NCI-H526 treated with DMSO at 0.1 percent for 48 hours (cell line): ENCODE measurements around the gene TAAR2.
"Not testable (repeated sequence)": the region's sequence is repeated elsewhere in the genome, so short reads cannot be mapped to it uniquely, and the experiment has no call there.

Experiments used
- DNase-seq: peaks from one replicate; lab custom pipeline; 2025; lab: John Stamatoyannopoulos, UW

The TAAR2 gene, protein sequence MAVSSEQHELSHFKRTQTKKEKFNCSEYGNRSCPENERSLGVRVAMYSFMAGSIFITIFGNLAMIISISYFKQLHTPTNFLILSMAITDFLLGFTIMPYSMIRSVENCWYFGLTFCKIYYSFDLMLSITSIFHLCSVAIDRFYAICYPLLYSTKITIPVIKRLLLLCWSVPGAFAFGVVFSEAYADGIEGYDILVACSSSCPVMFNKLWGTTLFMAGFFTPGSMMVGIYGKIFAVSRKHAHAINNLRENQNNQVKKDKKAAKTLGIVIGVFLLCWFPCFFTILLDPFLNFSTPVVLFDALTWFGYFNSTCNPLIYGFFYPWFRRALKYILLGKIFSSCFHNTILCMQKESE

GRCh38 chr6:132624175-132624574 lies at the start of gene TAAR2:
Gene TAAR2, minus strand, starts transcription at chr6:132624275. Its CDS starts 0 bp downstream, at chr6:132624275.
- DNase-seq, result no peak

DNA sequence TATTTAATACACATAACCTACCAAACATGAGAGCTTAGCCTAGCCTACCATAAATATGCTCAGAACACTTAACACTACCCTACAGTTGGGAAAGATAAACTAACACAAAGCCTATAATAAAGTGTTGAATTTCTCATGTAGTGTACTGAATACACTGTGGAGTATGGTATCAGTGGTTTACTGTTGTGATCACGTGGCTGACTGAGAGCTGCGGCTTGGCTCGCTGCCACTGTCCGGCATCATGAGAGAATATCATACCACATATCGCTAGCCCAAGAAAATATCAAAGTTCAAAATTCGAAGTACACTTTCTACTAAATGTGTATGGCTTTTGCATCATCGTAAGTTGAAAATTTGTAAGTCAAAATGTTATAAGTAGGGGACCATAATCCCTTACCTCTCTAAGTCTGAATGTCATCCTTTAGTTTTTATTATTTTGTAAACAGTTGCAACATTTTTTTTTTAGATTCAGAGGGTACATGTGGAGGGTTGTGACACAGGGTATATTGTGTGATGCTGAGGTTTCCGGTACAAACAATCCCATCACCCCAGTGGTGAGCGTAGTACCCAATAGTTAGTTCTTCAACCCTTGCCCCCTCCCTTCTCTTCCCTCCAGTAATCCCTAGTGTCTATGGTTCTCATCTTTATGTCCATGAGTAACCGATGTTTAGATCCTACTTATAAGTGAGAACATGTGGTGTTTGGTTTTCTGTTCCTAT lies 49.5 kb upstream of the TAAR2 start:
- DNase-seq, result no peak

- no peak for DNase-seq
Measured at GRCh38 chr6:132671295-132671694, 47.2 kb upstream of the TAAR2 start.

DNA sequence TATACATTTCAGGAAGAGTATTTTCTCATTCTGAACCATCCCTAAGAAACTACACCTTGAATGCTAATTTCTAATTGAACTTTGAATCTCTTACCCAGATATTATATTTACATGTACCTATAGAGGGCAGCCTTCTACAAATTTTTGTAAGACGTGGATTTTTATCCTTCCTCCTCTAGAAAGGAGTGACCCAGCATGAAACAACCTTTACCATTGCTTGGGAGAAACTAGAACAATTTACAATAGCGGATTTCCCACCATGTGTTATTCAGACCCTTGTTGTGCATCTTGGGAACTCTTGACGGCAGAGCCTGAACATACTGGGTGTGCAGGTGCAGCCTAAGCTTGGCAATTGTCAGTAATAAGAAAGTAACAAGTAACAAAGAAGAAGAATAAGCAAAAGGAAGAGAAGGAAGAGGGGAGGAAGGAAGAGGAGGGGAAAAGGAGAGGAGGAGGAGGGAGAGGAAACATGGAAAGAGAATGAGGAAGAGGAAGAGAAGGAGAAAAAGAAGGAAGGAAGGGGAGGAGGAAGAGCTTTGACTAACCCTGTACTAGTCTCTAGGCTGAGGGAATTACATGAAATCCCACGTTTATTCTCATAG lies 45.7 kb upstream of the TAAR2 start:
- peak; percentile 36 for DNase-seq

GRCh38 chr6:132666118-132666517 lies 42.0 kb upstream of the TAAR2 start:
- no peak for DNase-seq

GRCh38 chr6:132664309-132665034 lies 40.4 kb upstream of the TAAR2 start:
- no peak for DNase-seq

- no peak for DNase-seq
Measured at GRCh38 chr6:132663661-132664060, 39.6 kb upstream of the TAAR2 start.

DNA sequence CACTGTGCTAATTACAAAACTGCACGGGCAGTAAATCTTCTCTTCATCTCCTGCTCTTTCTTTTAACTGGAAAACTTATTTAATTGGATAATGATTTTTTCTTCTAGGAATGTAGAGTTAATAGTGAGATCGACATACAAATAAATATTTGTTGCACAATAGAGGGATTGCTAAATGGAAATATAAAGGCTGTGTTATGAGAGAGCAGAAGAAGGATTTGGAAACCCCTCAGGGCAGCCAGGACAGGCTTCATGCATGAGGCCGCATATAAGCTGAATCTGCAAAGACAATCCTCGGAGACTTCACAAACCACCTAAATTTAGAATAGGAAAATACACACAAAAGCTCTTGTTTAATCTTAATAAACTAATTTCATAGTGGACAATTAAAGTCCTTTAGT lies 37.8 kb upstream of the TAAR2 start:
- no peak for DNase-seq

DNA sequence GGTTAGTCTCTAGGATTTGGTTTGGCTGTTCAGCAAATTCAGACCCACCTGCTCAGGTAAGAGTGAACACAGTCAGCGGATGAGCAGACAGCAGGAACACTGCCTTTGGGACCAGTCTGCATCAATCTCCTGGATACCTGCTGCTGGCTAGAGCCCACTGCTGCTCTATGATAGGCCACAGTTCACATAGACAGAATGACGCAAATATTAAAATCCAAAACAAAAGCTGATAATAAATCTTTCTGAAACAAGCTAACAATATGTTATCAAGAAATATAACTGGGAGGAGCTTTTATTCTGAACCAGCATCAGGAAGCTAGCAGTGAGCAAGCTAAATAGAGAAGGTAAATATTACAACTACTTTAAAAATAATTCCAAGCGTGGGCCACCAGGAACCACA lies 35.0 kb upstream of the TAAR2 start, which contains the start of gene TAAR1:
TAAR1 (minus strand) TSS at position 101 of the 400 bp plus-strand sequence. CDS start 13,179 bp downstream, outside the sequence.
- DNase-seq, result no peak

- no peak for DNase-seq
Measured at GRCh38 chr6:132651062-132651461, 27.0 kb upstream of the TAAR2 start.

DNA sequence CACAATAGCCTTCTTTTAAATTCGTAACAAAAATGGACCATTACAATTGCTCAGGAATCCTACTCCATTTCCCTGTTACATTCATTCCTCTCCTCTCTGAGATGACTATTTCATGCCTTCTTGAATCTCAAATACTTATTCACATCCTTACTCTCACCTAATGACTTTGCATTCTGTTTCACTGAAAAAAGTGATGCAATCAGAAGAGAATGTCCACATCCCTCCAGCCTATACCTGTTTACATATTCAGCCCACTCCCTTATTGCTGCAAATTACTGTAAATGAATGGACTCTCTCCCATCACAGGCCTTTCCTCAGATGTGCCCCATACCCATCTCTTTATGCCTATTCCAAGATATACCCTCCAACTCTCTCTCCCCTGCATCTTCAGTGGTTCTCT lies 26.4 kb upstream of the TAAR2 start:
- DNase-seq, result no peak

DNA sequence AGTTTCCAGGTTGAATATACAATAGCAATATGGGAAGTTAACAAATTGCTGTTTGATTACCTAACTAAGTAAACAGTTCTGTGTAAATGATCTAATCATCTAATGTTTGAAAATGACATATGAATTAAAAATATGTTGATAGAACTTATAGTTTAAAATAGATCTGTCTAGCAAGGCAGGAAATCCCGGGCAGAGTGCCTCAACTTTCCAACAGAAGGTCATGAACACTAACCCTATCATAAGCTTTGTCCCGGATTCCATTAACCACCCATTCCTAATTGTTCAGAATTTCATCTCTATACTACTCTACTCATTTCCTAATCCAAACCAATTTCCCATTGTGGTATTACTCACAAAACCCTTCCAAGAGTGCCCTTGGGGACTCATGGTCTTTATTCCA lies 24.8 kb upstream of the TAAR2 start:
- no peak for DNase-seq

- no peak for DNase-seq
Measured at GRCh38 chr6:132648356-132648755, 24.3 kb upstream of the TAAR2 start.

DNA sequence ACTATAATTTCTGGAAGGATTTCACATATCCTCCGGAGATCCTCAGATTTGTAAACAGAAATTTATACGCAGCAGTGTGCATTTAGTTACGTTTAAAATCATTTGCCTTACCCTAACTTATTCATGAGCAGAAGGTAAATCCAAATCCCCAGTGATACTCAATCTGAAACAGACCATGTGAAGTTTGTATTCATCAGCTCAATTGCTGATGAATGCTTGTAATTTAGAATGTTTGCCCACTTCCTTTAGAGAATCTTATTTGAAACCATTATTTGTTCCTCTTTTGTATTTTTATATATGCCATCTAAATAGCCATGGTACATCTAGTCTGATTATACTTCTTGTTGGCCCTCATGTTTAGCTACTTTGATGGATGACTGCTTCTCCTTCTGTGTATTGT lies 19.5 kb upstream of the TAAR2 start:
- no peak for DNase-seq

DNA sequence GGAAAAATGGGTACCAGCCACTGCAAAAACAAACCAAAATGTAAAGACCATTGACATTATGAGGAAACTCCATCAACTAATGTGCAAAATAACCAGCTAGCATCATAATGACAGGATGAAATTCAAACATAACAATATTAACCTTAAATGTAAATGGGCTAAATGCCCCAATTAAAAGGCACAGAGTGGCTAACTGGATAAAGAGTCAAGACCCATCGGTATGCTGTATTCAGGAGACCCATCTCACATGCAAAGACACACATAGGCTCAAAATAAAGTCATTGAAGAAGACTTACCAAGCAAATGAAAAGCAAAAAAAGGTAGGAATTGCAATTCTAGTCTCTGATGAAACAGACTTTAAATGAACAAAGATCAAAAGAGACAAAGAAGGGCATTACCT lies 13.1 kb upstream of the TAAR2 start:
- DNase-seq, result not testable (repeated sequence)

DNA sequence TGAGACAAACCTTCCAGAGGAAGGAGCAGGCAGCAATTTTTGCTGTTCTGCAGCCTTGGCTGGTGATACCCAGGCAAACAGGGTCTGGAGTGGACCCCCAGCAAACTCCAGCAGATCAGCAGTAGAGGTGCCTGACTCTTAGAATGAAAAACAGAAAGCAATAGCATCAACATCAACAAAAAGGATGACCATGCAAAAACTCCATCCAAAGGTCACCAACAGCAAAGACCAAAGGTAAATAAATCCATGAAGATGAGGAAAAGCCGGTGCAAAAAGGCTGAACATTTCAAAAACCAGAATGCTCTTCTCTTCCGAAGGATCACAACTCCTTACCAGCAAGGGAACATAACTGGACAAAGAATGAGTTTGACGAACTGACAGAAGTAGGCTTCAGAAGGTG lies 11.8 kb upstream of the TAAR2 start:
- DNase-seq, result not testable (repeated sequence)

- not testable (repeated sequence) for DNase-seq
Measured at GRCh38 chr6:132635288-132635687, 11.2 kb upstream of the TAAR2 start.

DNA sequence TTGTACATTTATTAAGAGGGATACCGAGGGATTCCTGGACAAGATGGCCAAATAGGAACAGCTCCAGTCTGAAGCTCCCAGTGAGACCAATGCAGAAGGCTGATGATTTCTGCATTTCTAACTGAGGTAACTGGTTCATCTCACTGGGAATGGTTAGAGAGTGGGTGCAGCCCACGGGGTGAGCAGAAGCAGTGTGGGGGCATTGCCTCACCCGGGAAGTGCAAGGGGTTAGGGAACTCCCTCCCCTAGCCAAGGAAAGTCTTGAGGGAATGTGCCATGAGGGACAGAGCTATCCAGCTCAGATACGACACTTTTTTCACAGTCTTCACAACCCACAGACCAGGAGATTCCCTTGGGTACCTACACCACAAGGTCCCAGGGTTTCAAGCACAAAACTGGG lies 10.7 kb upstream of the TAAR2 start:
- no peak for DNase-seq

DNA sequence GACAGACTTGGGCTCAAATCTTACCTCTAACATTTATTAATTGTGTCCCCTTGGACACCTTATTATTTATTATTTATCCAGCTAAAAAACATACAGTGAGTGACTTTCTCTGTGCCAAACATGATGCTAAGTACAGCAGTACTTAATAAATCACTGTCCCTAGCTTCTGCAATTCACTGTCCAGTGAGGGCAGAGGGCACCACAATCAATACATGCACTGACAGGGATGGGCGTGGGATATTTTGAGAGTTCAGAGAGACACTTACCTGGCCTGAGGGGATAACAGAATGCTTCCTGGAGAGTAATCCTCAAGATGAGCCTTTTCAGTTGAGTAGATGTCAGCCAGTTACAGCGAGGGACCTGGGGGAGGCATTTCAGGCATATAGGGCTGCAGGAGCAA lies 9.3 kb upstream of the TAAR2 start:
- DNase-seq, result no peak

- DNase-seq, result no peak
Measured at GRCh38 chr6:132623106-132623845, 799 bp downstream of the TAAR2 start.

DNA sequence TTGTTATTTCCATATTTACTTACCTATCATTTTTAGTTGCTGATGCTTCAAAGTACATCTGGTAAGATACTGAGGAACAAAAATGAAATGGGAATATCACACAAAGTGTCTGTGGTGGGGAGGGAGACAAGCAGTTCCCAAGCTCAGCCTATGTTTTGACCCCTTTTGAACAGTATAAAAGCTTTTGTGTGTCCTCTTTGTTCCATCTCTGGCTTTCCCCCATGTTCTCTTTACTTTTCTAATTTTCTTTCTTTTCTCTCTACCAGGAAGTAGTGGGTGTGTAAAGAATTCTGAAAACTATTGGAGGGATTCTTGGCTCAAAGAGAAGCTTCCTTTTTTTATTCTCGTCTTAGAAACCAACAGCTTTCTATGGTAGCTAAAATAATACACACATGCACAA lies 7.4 kb downstream of the TAAR2 start:
- no peak for DNase-seq

GRCh38 chr6:132614554-132614953 lies 9.5 kb downstream of the TAAR2 start:
- no peak for DNase-seq
